Neural progenitor cell (in vitro differentiated cells): ENCODE measurements around the gene OR51G2.

ENCODE experiments used
- EZH2 ChIP-seq: fragments of 200-600 bp; sonication (generic); IDR thresholded peaks from 2 replicates; pipeline ENCODE4 v1.6.1; 2017; ENCODE audit warnings: antibody characterized with exemption, mild to moderate bottlenecking, moderate library complexity
- EZH2phosphoT487 ChIP-seq: fragments of 200-600 bp; sonication (generic); IDR thresholded peaks from 2 replicates; pipeline ENCODE4 v1.6.1; 2017; ENCODE audit warnings: antibody characterized with exemption
- TF ChIP-seq, protein P1 (sequence below): fragments of 200-600 bp; sonication (generic); IDR thresholded peaks from 2 replicates; pipeline ENCODE4 v1.5.1; 2017; ENCODE audit warnings: antibody characterized with exemption, mild to moderate bottlenecking

GRCh38 chr11:4865855-4866254 is 53.3 kb downstream of the OR51G2 start:
- TF ChIP-seq, protein P1, sequence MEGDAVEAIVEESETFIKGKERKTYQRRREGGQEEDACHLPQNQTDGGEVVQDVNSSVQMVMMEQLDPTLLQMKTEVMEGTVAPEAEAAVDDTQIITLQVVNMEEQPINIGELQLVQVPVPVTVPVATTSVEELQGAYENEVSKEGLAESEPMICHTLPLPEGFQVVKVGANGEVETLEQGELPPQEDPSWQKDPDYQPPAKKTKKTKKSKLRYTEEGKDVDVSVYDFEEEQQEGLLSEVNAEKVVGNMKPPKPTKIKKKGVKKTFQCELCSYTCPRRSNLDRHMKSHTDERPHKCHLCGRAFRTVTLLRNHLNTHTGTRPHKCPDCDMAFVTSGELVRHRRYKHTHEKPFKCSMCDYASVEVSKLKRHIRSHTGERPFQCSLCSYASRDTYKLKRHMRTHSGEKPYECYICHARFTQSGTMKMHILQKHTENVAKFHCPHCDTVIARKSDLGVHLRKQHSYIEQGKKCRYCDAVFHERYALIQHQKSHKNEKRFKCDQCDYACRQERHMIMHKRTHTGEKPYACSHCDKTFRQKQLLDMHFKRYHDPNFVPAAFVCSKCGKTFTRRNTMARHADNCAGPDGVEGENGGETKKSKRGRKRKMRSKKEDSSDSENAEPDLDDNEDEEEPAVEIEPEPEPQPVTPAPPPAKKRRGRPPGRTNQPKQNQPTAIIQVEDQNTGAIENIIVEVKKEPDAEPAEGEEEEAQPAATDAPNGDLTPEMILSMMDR: no peak
- TF ChIP-seq EZH2phosphoT487: no peak
- TF ChIP-seq EZH2: no peak
